ENCODE measurements around the gene FANCL. TPM values are rescaled to one million over a fixed set of nuclear protein-coding genes. Genes with fewer than 3 reads are reported as not detected.
"Not testable (repeated sequence)": the region's sequence is repeated elsewhere in the genome, so short reads cannot be mapped to it uniquely, and the experiment has no call there.

The FANCL gene
- total and polyA plus RNA-seq, 12 donors, result 7.4 to 19.2 (median 11.9) TPM

DNA sequence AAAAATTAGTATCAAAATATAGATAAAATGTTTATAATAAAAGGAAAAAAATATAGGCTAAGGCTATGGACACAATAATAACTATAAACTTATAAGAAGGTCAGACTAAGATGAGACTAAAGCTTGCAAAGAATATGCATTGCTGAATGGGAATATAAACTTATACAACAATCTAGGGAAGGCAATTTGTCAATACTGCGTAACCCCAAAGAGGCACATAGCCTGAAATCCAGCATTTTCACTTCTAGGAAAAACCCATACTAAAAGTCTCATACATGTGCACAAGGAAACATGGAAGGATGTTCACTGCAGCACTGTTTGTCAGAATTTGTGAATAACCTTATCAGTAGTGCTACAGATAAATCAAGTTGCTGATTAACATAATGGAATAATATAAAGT is 45.5 kb downstream of the FANCL start:
- Histone ChIP-seq H3K4me1 (no peaks in the 10 kb centered on the region), H3K36me3 (peaks cover 0 to 31% (median 0%) of the 10 kb centered on the region in 9 donors), H3K27me3 (no peaks in the 10 kb centered on the region), H3K4me3 (no peak overlapping the region), H3K9me3 (no peaks in the 10 kb centered on the region), H3K27ac (no peak overlapping the region)
- DNase-seq (no peak), ATAC-seq (no peak)
- TF ChIP-seq CTCF (IDR thresholded peaks at IDR 0.05), result no peak
- WGBS, 2 donors, result 91 to 98% methylated on average over 1 of the region's 1 CpG
- intact Hi-C loops (cut with DNase I), result no loop called here

DNA sequence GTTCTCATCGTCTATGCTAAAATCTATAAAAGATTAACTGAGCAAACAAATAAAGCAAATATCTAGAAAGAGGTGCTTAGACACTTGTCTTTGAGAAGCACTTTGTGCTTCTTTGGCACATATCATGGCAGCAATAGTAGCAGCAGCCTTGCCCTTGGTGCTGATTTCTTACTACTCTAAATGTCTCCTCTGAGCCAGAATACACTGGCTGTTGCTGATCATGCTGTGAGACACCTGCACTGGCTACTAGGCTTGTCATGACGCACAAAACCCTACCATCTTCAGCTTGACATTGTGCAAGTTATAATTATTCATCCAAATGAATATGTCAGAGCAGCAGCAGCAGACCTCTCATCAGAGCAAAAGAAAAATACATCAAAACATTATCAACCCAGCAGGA is 46.7 kb downstream of the FANCL start:
- intact Hi-C loops (cut with DNase I), result no loop called here
- Histone ChIP-seq H3K4me3 (no peak overlapping the region), H3K27me3 (no peaks in the 10 kb centered on the region), H3K36me3 (peaks cover 0 to 31% (median 6%) of the 10 kb centered on the region in 9 donors), H3K9me3 (no peaks in the 10 kb centered on the region), H3K4me1 (no peaks in the 10 kb centered on the region), H3K27ac (no peak overlapping the region)
- no peak for ATAC-seq
- TF ChIP-seq CTCF (IDR thresholded peaks at IDR 0.05), result no peak
- DNase-seq, result no peak
- 86 to 94% methylated on average over 2 of the region's 2 CpGs for WGBS, 2 donors

DNA sequence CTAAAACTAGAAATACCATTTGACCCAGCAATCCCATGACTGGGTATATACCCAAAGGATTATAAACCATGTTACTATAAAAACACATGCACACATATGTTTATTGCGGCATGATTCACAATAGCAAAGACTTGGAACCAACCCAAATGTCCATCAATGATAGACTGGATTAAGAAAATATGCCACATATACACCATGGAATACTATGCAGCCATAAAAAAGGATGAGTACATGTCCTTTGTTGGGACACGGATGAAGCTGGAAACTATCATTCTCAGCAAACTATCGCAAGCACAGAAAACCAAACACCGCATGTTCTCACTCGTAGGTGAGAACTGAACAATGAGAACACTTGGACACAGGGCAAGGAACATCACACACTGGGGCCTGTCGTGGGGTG is 54.1 kb downstream of the FANCL start:
- H3K27ac ChIP-seq; H3K4me3 ChIP-seq; ATAC-seq; intact Hi-C loops (cut with DNase I); H3K9me3 ChIP-seq; H3K27me3 ChIP-seq; H3K4me1 ChIP-seq; DNase-seq: not testable (repeated sequence)
- 90 to 98% methylated on average over 6 of the region's 6 CpGs for WGBS, 2 donors
- H3K36me3 ChIP-seq, result peaks cover 0 to 30% (median 0%) of the 10 kb centered on the region in 9 donors

DNA sequence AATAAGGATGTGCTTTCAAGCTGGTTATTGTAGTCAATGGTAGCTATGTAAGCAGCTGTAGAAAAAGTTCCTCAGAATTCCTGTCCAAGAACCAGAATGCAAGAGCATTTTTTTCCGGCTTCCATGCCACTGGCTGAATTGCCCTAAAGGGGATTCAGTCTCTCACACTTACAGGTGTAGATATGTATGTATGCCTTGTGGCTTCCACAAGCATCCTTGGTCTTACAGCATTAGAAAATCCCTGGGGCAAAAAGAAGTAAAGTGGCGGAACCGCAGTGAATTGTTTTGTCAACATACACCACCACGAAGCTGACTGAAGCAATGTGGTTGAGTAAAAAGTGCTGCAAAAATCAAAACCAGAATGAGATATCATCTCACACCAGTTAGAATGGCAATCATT is 54.6 kb downstream of the FANCL start:
- Histone ChIP-seq H3K4me3 (no peak overlapping the region), H3K36me3 (peaks cover 0 to 30% (median 0%) of the 10 kb centered on the region in 9 donors), H3K4me1 (no peaks in the 10 kb centered on the region), H3K9me3 (peaks cover 0 to 7% (median 0%) of the 10 kb centered on the region in 11 donors), H3K27me3 (no peaks in the 10 kb centered on the region), H3K27ac (no peak overlapping the region)
- TF ChIP-seq CTCF (IDR thresholded peaks at IDR 0.05), result no peak
- ATAC-seq (no peak), DNase-seq (no peak)
- intact Hi-C loops (cut with DNase I), result no loop called here
- 85 to 89% methylated on average over 4 of the region's 4 CpGs for WGBS, 2 donors

DNA sequence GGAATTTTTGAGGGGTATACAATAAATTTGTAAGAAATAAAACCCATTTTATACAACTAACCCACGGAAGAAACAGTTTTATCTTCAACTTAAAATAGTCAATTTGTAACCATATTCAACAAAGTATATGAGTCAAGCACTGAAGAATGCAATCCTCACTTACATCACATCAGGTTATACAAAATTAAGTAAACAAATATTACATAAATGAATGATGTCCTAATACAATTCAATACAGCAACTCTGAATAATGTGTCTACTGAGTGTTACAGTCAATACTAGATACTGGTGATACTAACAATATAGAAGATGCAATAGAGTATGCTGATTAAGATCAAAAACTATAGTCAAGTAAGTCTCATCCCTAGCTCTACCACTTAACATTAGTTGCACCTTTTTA is 58.6 kb downstream of the FANCL start:
- intact Hi-C loops (cut with DNase I), result no loop called here
- no peak for TF ChIP-seq CTCF (IDR thresholded peaks at IDR 0.05)
- Histone ChIP-seq H3K4me1 (no peaks in the 10 kb centered on the region), H3K27me3 (no peaks in the 10 kb centered on the region), H3K36me3 (peaks cover 0 to 5% (median 0%) of the 10 kb centered on the region in 9 donors), H3K27ac (no peak overlapping the region), H3K4me3 (no peak overlapping the region), H3K9me3 (peaks cover 0 to 18% (median 4%) of the 10 kb centered on the region in 11 donors)
- DNase-seq (no peak), ATAC-seq (no peak)
- WGBS, 2 donors, result 90 to 98% methylated on average over 1 of the region's 1 CpG
